GM12865 (cell line): Measurements from ENCODE around the gene GPX4.

ENCODE experiments used
- DNase-seq: peaks from one replicate; pipeline ENCODE4 v3.0.0; 2010; ENCODE audit warnings: low read depth
- H3K4me3 ChIP-seq: 2 replicates; pipeline ENCODE4 v1.5.1; 2011; ENCODE audit warnings: mild to moderate bottlenecking, low read depth, low read length, control low read depth
- TF ChIP-seq, protein P1 (sequence below): IDR thresholded peaks from 2 replicates; pipeline ENCODE4 v1.5.1; 2011; ENCODE audit warnings: low read length, control low read depth, low read depth, inconsistent platforms; ENCODE audit not compliant: insufficient read depth; ENCODE audit errors: missing control alignments

GPX4 gene

DNA sequence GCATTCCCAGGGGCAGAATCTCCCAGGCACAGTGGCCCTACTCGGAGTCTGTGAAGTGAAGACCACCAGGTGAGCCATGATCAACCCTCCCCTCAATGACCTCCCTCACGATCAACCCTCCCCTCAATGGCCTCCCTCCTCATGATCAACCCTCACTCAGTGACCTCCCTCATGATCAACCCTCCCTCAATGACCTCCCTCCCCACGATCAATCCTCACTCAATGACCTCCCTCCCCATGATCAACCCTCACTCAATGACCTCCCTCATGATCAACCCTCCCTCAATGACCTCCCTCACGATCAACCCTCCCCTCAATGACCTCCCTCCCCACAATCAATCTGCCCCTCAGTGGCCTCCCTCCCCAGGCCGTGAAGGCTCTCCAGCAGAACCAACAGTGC lies 38.1 kb downstream of the GPX4 start:
- no peak overlapping the region for H3K4me3 ChIP-seq
- TF ChIP-seq, protein P1, sequence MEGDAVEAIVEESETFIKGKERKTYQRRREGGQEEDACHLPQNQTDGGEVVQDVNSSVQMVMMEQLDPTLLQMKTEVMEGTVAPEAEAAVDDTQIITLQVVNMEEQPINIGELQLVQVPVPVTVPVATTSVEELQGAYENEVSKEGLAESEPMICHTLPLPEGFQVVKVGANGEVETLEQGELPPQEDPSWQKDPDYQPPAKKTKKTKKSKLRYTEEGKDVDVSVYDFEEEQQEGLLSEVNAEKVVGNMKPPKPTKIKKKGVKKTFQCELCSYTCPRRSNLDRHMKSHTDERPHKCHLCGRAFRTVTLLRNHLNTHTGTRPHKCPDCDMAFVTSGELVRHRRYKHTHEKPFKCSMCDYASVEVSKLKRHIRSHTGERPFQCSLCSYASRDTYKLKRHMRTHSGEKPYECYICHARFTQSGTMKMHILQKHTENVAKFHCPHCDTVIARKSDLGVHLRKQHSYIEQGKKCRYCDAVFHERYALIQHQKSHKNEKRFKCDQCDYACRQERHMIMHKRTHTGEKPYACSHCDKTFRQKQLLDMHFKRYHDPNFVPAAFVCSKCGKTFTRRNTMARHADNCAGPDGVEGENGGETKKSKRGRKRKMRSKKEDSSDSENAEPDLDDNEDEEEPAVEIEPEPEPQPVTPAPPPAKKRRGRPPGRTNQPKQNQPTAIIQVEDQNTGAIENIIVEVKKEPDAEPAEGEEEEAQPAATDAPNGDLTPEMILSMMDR = no peak
- no peak for DNase-seq

DNA sequence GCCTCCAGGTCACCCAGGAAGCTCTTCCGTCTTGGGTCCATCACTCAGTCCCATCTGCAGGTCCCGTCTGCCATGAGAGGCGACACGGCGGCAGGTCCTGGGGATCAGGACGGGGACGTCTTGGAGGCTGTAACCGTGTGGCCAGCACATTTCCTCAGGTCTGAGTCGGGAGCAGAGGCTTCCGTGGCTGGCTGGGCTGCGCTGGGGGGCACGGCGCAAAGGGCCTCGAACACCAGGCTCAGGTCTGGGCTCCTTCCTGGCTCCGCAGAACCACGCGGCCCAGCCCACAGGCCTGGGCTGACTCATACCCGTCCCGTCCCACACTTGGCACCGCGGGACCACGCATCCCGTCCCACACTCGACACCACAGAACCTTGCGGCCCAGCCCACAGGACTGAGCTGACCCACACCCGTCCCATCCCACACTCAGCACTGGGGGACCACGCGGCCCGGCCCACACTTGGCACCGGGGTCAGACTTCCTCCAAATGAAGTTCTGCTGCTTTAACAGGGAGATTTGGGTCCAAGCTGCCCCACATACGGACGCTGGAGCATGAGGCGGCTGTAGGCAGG lies 40.1 kb downstream of the GPX4 start:
- DNase-seq = no peak
- no peak overlapping the region for H3K4me3 ChIP-seq
- TF ChIP-seq, protein P1 = no peak

DNA sequence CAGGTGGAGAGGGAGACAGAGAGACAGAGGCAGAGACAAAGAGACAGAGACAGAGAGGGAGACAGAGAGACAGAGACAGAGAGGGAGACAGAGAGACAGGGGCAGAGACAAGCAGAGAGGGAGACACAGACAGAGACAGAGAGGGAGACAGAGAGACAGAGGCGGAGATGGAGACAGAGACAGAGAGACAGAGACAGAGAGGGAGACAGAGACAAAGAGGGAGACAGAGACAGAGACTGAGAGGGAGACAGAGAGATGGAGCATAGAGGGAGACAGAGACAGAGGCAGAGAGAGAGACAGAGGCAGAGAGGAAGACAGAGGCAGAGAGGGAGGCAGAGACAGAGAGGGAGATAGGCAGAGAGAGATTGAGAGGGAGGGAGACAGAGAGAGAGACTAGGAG lies 40.9 kb downstream of the GPX4 start:
- TF ChIP-seq, protein P1 = no peak
- H3K4me3 ChIP-seq = no peak overlapping the region
- DNase-seq = no peak

DNA sequence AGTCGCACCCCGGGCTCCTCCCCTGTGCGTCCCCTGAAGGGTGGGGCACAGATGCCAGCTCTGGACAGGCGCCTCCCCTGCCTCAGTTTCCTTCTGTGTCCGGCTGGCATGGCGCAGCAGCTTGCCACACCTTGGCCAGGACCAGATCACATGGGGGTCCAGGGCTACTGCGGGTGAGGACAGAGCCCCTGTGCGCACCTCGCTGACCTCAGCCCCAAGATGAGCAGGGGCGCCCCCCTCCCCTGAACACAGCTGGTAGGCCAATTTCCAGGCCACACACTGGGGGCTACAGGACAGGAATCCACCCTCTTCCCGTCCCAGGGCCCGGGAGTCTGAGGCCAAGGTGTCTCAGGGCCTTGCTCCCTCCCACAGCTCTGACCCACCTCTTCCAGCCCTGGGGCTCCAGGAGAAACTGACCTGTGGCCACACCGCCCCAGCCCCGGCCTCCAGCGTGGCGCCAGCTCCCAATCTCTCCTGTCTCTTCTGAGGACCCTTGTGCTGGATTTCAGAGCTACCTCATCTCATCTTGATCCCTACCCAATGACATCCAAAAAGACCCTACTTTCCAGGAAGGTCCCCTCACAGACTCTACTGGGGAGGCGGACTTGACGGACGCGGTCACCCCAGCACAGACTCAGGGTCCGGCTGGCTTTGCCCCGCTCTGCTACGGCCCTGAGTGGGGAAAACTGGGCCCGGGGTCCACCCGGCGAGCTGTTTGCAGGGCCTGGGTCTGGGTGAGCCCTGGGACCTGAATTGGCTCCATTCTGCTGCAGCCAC lies 42.0 kb downstream of the GPX4 start:
- TF ChIP-seq, protein P1 = no peak
- DNase-seq = no peak

DNA sequence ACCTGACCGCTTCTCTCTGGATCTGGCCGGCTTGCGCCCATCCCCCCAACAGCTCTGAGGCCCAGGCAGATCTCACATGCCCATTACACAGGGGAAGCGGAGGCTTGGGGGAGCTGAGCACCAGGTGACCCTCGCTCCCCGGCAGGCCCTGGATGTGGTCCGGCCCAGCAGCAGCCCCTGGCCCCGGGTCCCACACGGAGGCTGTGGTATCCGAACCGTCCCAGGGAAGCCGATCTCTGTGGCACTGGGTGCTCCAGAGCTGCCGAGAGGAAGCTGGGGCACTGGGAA lies 42.6 kb downstream of the GPX4 start:
- no peak overlapping the region for H3K4me3 ChIP-seq
- no peak for DNase-seq
- TF ChIP-seq, protein P1 = no peak

More for the DNA sequence above, 42.0 kb downstream of the GPX4 start:
- no peak overlapping the region for H3K4me3 ChIP-seq

DNA sequence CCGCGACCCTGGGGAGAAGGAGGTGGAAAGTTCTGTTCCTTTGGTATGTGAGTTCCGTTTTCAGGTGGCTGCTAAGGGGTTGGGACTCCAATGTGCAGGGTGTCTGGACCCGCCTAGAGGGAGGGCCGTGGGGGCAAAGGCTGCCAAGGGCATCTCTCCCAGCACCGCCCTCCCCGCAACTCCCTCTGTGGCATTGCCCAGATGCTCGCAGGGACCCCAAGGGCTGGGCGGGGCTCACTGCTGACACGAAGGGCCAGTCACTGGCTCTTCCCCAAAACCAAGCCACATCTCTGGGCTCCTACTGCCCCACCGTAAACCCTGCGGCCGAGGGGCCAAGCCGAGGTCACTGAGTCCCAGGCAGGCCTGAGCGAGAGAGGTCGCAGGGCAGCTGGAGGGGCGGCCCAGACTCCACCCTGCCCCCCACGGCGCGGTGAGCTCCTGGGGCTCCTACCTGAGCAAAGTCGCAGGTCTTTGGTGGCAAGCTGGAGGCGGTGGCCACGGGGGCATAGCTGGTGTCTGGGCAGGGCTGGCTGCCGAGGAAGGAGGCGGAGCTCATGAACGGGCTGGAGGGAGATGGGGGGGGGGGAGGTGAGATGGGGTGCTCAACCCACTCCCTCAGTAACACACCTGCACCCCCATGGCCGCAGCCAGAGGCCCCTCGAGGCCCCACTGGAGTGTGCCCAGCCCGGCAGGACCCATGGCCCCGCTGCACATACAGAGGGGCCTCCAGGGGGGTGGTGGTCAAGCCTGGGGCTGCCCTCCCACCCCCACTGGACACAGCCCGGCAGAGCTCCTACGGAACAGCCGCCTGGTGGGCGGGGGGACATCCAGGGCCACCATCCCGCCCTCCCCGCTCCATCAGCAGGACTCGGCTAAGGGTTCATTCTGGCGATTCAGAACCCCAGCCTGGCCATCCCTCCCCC lies 43.3 kb downstream of the GPX4 start:
- H3K4me3 ChIP-seq = no peak overlapping the region

More for the DNA sequence above, 43.3 kb downstream of the GPX4 start:
- TF ChIP-seq, protein P1 = no peak
- DNase-seq = no peak
